Spleen (tissue), 11 donors: ENCODE results near the gene PRDM16. TPM values are rescaled to one million over a fixed set of nuclear protein-coding genes. Genes with fewer than 3 reads are reported as not detected.
A peak's percentile ranks its signal among the peaks of the same experiment; 100 is the strongest.

Experiments
- DNase-seq: peaks from one replicate; pipeline ENCODE4 v3.0.0-alpha.2; 2020
- H3K27ac ChIP-seq, 8 donors: fragments of 200-600 bp; sonication (generic) in 7 of 8; 1 replicate in 4 of 8; 2 replicates in 4 of 8; pipeline versions ENCODE4 v1.5.0 to v1.8.0; 2016 to 2021; ENCODE audit warnings: inconsistent platforms in 4 of 8, mild to moderate bottlenecking in 4 of 8, moderate library complexity in 1 of 8
- H3K27me3 ChIP-seq, 7 donors: fragments of 200-600 bp; sonication (generic) in 6 of 7; replicated peaks in 1 of 7; 1 replicate in 4 of 7; 2 replicates in 3 of 7; pipeline versions ENCODE4 v1.5.0 to v1.8.0; 2016 to 2021; ENCODE audit warnings: inconsistent platforms in 3 of 7, mild to moderate bottlenecking in 1 of 7
- H3K36me3 ChIP-seq, 6 donors: fragments of 200-600 bp; sonication (generic) in 5 of 6; 1 replicate in 4 of 6; 2 replicates in 2 of 6; pipeline versions ENCODE4 v1.5.0 to v1.8.0; 2016 to 2021; ENCODE audit warnings: inconsistent platforms in 2 of 6
- H3K4me1 ChIP-seq, 6 donors: fragments of 200-600 bp; sonication (generic) in 5 of 6; 1 replicate in 3 of 6; 2 replicates in 3 of 6; pipeline versions ENCODE4 v1.5.0 to v1.8.0; 2016 to 2021; ENCODE audit warnings: inconsistent platforms in 3 of 6
- H3K4me3 ChIP-seq, 8 donors: fragments of 200-600 bp; sonication (generic) in 7 of 8; 1 replicate in 4 of 8; 2 replicates in 4 of 8; pipeline versions ENCODE4 v1.5.0 to v1.8.0; 2016 to 2021; ENCODE audit warnings: inconsistent platforms in 4 of 8, mild to moderate bottlenecking in 4 of 8, moderate library complexity in 2 of 8
- H3K9me3 ChIP-seq, 8 donors: fragments of 200-600 bp; sonication (generic) in 7 of 8; 1 replicate in 4 of 8; 2 replicates in 4 of 8; pipeline versions ENCODE4 v1.5.0 to v1.8.0; 2016 to 2021; ENCODE audit warnings: inconsistent platforms in 4 of 8
- CTCF ChIP-seq, 11 experiments: fragments of 200-600 bp in 7 of 11; fragments of 450-650 bp in 4 of 11; sonication (generic) in 4 of 11; IDR thresholded peaks in 8 of 11; conservative IDR thresholded peaks in 3 of 11; 1 replicate in 7 of 11; 2 replicates in 4 of 11; pipeline versions ENCODE4 v1.4.0 to v1.8.0; 2016 to 2021; ENCODE audit warnings: antibody characterized with exemption in 11 of 11, inconsistent platforms in 4 of 11, mild to moderate bottlenecking in 1 of 11
- POLR2A ChIP-seq, 3 donors: fragments of 450-650 bp; IDR thresholded peaks; one replicate each; pipeline ENCODE4 v1.5.1; 2017; ENCODE audit warnings: antibody characterized with exemption in 3 of 3, mild to moderate bottlenecking in 1 of 3
- POLR2AphosphoS5 ChIP-seq, 3 donors: sonication (generic); formaldehyde crosslinking; IDR thresholded peaks; one replicate each; pipeline ENCODE4 v1.5.1; 2017; ENCODE audit warnings: antibody characterized with exemption in 3 of 3
- WGBS, 5 donors: extraction: QIAGEN DNeasy Blood & Tissue Kit in 3 of 5; methylation state at CpG; one replicate each; pipeline versions ENCODE4 v1.1.5 to v1.1.7; 2013 to 2018; 5-methylcytosine and 5-hydroxymethylcytosine counted together
- intact Hi-C: fragments of 100-400 bp; cut with DNase I; formaldehyde crosslinking; loops from one replicate; pipeline ENCODE4 v1.15.0; 2023; ENCODE audit warnings: low total_unique reads
- polyA plus RNA-seq, 3 donors: library from polyadenylated mRNA; stranded (reverse); fragments of 200-250 nt; gene quantifications; one replicate each; pipeline ENCODE4 v1.2.1, GENCODE V29; 2013
- total RNA-seq, 7 donors: library from RNA; depleted of rRNA in 3 of 7; stranded (reverse); fragments of >200 nt in 3 of 7; fragmentation: NEBNext Ultra II Directional in 4 of 7; extraction: Animal tissue kit (Norgen Biotek cat#: 25700) in 4 of 7; gene quantifications; one replicate each; pipeline versions ENCODE4 v1.1.0 to v1.2.1, GENCODE V29; 2016 to 2021
- donor health status: healthy with polysubstance abuse.
- donor health status: DM: no; HTN: no; CAD: no; lungs with moderate emphysema.
- donor health status: DM: no; HTN: no; CAD: no.
- donor health status: Bipolar disorder and iron deficiency.
- donor health status: healthy.
- donor health status: DM: no; HTN: no; CAD: no.
- donor health status: DM: yes; HTN: yes; CAD: no.

PRDM16 gene
- total and polyA plus RNA-seq, 10 donors = 0.43 to 3.2 (median 1.4) TPM

GRCh38 chr1:3366126-3367051, 297.4 kb downstream of the PRDM16 start:
- 70 to 82% (median 72%) methylated on average over 37 to 42 of the region's 42 CpGs for WGBS, 5 donors
- H3K27me3 ChIP-seq = peaks cover 0 to 69% (median 4%) of the 10 kb centered on the region in 7 donors
- DNase-seq = no peak
- intact Hi-C loops = no loop called here
- TF ChIP-seq POLR2AphosphoS5 (IDR thresholded peaks at IDR 0.05) (peak in 1 of 3 donors; percentile 37), CTCF (IDR thresholded peaks at IDR 0.05 in 8 of 11, conservative IDR thresholded peaks at IDR 0.05 in 3 of 11) (no peak), POLR2A (IDR thresholded peaks at IDR 0.05) (no peak)
- peaks cover 0 to 2% (median 0%) of the 10 kb centered on the region in 6 donors for H3K4me1 ChIP-seq
- no peak overlapping the region for H3K4me3 ChIP-seq
- peak overlapping the region in 2 of 8 donors; percentile 13 to 25 for H3K27ac ChIP-seq
- H3K9me3 ChIP-seq = no peaks in the 10 kb centered on the region
- H3K36me3 ChIP-seq = no peaks in the 10 kb centered on the region

GRCh38 chr1:3367376-3367775, 298.4 kb downstream of the PRDM16 start:
- intact Hi-C loops = no loop called here
- DNase-seq = no peak
- no peaks in the 10 kb centered on the region for H3K9me3 ChIP-seq
- H3K36me3 ChIP-seq = no peaks in the 10 kb centered on the region
- no peak overlapping the region for H3K27ac ChIP-seq
- TF ChIP-seq CTCF (IDR thresholded peaks at IDR 0.05 in 8 of 11, conservative IDR thresholded peaks at IDR 0.05 in 3 of 11) (no peak), POLR2A (IDR thresholded peaks at IDR 0.05) (no peak), POLR2AphosphoS5 (IDR thresholded peaks at IDR 0.05) (no peak)
- peaks cover 0 to 5% (median 0%) of the 10 kb centered on the region in 6 donors for H3K4me1 ChIP-seq
- H3K4me3 ChIP-seq = no peak overlapping the region
- H3K27me3 ChIP-seq = peaks cover 0 to 64% (median 4%) of the 10 kb centered on the region in 7 donors
- 65 to 74% (median 70%) methylated on average over 11 of the region's 11 CpGs for WGBS, 5 donors

GRCh38 chr1:3368059-3368458, 299.1 kb downstream of the PRDM16 start:
- Histone ChIP-seq H3K9me3 (no peaks in the 10 kb centered on the region), H3K4me1 (peaks cover 0 to 12% (median under 1%) of the 10 kb centered on the region in 6 donors), H3K27me3 (peaks cover 0 to 64% (median 4%) of the 10 kb centered on the region in 7 donors), H3K27ac (no peak overlapping the region), H3K4me3 (no peak overlapping the region), H3K36me3 (no peaks in the 10 kb centered on the region)
- intact Hi-C loops = no loop called here
- WGBS, 5 donors = 87 to 92% (median 89%) methylated on average over 9 to 14 of the region's 14 CpGs
- TF ChIP-seq CTCF (IDR thresholded peaks at IDR 0.05 in 8 of 11, conservative IDR thresholded peaks at IDR 0.05 in 3 of 11) = no peak
- no peak for TF ChIP-seq POLR2AphosphoS5 (IDR thresholded peaks at IDR 0.05)
- no peak for DNase-seq
